WTC11 (cell line): ENCODE data around the gene CRYZL1. TPM values are rescaled to one million over a fixed set of nuclear protein-coding genes. Genes with fewer than 3 reads are reported as not detected.

Experiments used
- ATAC-seq: fragments of 200-7000 bp; cut with Tn5 transposase; 2 replicates; pipeline ENCODE4 v1.10.0; 2021; ENCODE audit warnings: mild to moderate bottlenecking, moderate library complexity
- CTCF ChIA-PET: fragments of 300-600 bp; sonication (Branson Sonifier 250); formaldehyde crosslinking; loops from one replicate; lab custom pipeline; 2021; ENCODE audit warnings: antibody characterized with exemption; lab: Charles Lee
- POLR2A ChIA-PET: fragments of 350-600 bp; sonication (Branson Sonifier 250); formaldehyde crosslinking; loops from one replicate; lab custom pipeline; 2021; ENCODE audit warnings: antibody characterized with exemption; lab: Charles Lee
- DNase-seq: peaks from one replicate; pipeline ENCODE4 v3.0.0; 2021; ENCODE audit warnings: low spot score
- H3K27ac Mint-ChIP-seq: 2 replicates; pipeline ENCODE4 v1.8.0; 2021; ENCODE audit warnings: mixed read lengths
- H3K27me3 Mint-ChIP-seq: 2 replicates; pipeline ENCODE4 v1.8.0; 2021; ENCODE audit warnings: low read depth, mild to moderate bottlenecking, moderate library complexity, mixed read lengths
- H3K36me3 Mint-ChIP-seq: 2 replicates; pipeline ENCODE4 v1.8.0; 2021; ENCODE audit warnings: mixed read lengths
- H3K4me1 Mint-ChIP-seq: 2 replicates; pipeline ENCODE4 v1.8.0; 2022; ENCODE audit warnings: mixed read lengths
- H3K4me3 Mint-ChIP-seq: 2 replicates; pipeline ENCODE4 v1.8.0; 2021; ENCODE audit warnings: mild to moderate bottlenecking, moderate library complexity, mixed read lengths
- H3K9me3 Mint-ChIP-seq: 2 replicates; pipeline ENCODE4 v1.8.0; 2021; ENCODE audit warnings: mixed read lengths
- AR ChIP-seq: fragments of 250-450 bp; sonication (Bioruptor Pico); IDR thresholded peaks from 2 replicates; pipeline ENCODE4 v1.9.0; 2021; ENCODE audit warnings: mild to moderate bottlenecking
- E2F5 ChIP-seq: sonication (generic); formaldehyde crosslinking; IDR thresholded peaks from 2 replicates; pipeline ENCODE4 v1.8.1; 2022; ENCODE audit warnings: mild to moderate bottlenecking, moderate library complexity, missing genetic modification reagents
- ELF4 ChIP-seq: sonication (generic); formaldehyde crosslinking; IDR thresholded peaks from 2 replicates; pipeline ENCODE4 v1.8.1; 2022; ENCODE audit warnings: low read depth, mild to moderate bottlenecking, moderate library complexity, missing genetic modification reagents
- ETV6 ChIP-seq: sonication (generic); formaldehyde crosslinking; IDR thresholded peaks from 2 replicates; pipeline ENCODE4 v1.8.1; 2022; ENCODE audit warnings: mild to moderate bottlenecking, missing genetic modification reagents
- FOXJ3 ChIP-seq: sonication (generic); formaldehyde crosslinking; IDR thresholded peaks from 2 replicates; pipeline ENCODE4 v1.9.0; 2021; ENCODE audit warnings: missing genetic modification reagents, mild to moderate bottlenecking, borderline replicate concordance
- HMGA2 ChIP-seq: fragments of 250-450 bp; sonication (Bioruptor Pico); IDR thresholded peaks from 2 replicates; pipeline ENCODE4 v1.4.0; 2021; ENCODE audit warnings: mild to moderate bottlenecking, moderate library complexity
- HMGXB4 ChIP-seq: sonication (generic); formaldehyde crosslinking; IDR thresholded peaks from 2 replicates; pipeline ENCODE4 v1.8.1; 2023; ENCODE audit warnings: mild to moderate bottlenecking, moderate library complexity, missing genetic modification reagents
- MXD4 ChIP-seq: fragments of 250-450 bp; sonication (Bioruptor Pico); IDR thresholded peaks from 2 replicates; pipeline ENCODE4 v1.8.0; 2021; ENCODE audit warnings: mild to moderate bottlenecking, moderate library complexity, borderline replicate concordance
- NFATC4 ChIP-seq: fragments of 250-450 bp; sonication (Bioruptor Pico); IDR thresholded peaks from 2 replicates; pipeline ENCODE4 v1.9.0; 2021; ENCODE audit warnings: mild to moderate bottlenecking
- NFE2L1 ChIP-seq: sonication (generic); formaldehyde crosslinking; IDR thresholded peaks from 2 replicates; pipeline ENCODE4 v1.8.1; 2023; ENCODE audit warnings: missing genetic modification reagents
- OVOL2 ChIP-seq: fragments of 250-450 bp; sonication (Bioruptor Pico); IDR thresholded peaks from 2 replicates; pipeline ENCODE4 v1.9.0; 2021; ENCODE audit warnings: mild to moderate bottlenecking, borderline replicate concordance
- SP1 ChIP-seq: sonication (generic); formaldehyde crosslinking; conservative IDR thresholded peaks from 2 replicates; pipeline ENCODE4 v1.8.1; 2022; ENCODE audit warnings: missing genetic modification reagents
- TEAD4 ChIP-seq: sonication (generic); formaldehyde crosslinking; IDR thresholded peaks from 2 replicates; pipeline ENCODE4 v1.8.0; 2022; ENCODE audit warnings: mild to moderate bottlenecking, missing genetic modification reagents
- ZNF138 ChIP-seq: sonication (generic); formaldehyde crosslinking; conservative IDR thresholded peaks from 2 replicates; pipeline ENCODE4 v1.8.1; 2022; ENCODE audit warnings: mild to moderate bottlenecking, moderate library complexity, missing genetic modification reagents
- ZNF263 ChIP-seq: sonication (generic); formaldehyde crosslinking; IDR thresholded peaks from 2 replicates; pipeline ENCODE4 v1.8.1; 2022; ENCODE audit warnings: low read depth, mild to moderate bottlenecking, moderate library complexity, missing genetic modification reagents
- ZNF281 ChIP-seq: sonication (generic); formaldehyde crosslinking; IDR thresholded peaks from 2 replicates; pipeline ENCODE4 v1.8.0; 2023; ENCODE audit warnings: mild to moderate bottlenecking, missing genetic modification reagents
- ZNF423 ChIP-seq: fragments of 250-450 bp; sonication (Bioruptor Pico); IDR thresholded peaks from 2 replicates; pipeline ENCODE4 v2.1.2; 2022; ENCODE audit warnings: mild to moderate bottlenecking, moderate library complexity
- ZNF671 ChIP-seq: fragments of 250-450 bp; sonication (Bioruptor Pico); IDR thresholded peaks from 2 replicates; pipeline ENCODE4 v1.8.0; 2021; ENCODE audit warnings: mild to moderate bottlenecking
- total RNA-seq: library from RNA; stranded (reverse); gene quantifications from 3 replicates; pipeline ENCODE4 v1.2.3, GENCODE V29; 2021

The CRYZL1 gene
- total RNA-seq, 1 experiment from 2014 or later, result 21.9 TPM

GRCh38 chr21:33550772-33551660 is 90.5 kb downstream of the CRYZL1 start:
- TF ChIP-seq ZNF423 (CRISPR knock-in tag) (no peak), FOXJ3 (CRISPR knock-in tag) (no peak), ZNF263 (CRISPR knock-in tag) (no peak), ELF4 (CRISPR knock-in tag) (no peak), NFE2L1 (CRISPR knock-in tag) (no peak), E2F5 (CRISPR knock-in tag) (no peak), HMGA2 (CRISPR knock-in tag) (no peak), ZNF138 (CRISPR knock-in tag) (no peak), MXD4 (CRISPR knock-in tag) (no peak), ZNF281 (CRISPR knock-in tag) (no peak), TEAD4 (CRISPR knock-in tag) (no peak), SP1 (CRISPR knock-in tag) (no peak), OVOL2 (no peak), HMGXB4 (CRISPR knock-in tag) (no peak), ZNF671 (no peak), AR (no peak), NFATC4 (CRISPR knock-in tag) (no peak), ETV6 (CRISPR knock-in tag) (no peak)
- TF ChIP-seq, all 79 proteins: peak for 0
- CTCF ChIA-PET, result no interaction called here
- POLR2A ChIA-PET, result interaction anchor here (0.5 to 1.2 kb wide), 2 partner anchors 8 to 37 kb away, joined by 3 to 5 read pairs; partner anchors contain the start of gene SON
- Mint-ChIP-seq H3K9me3 (no peaks in the 10 kb centered on the region; the same call in 1 of the 2 replicates), H3K27ac (no peak overlapping the region), H3K36me3 (peaks cover 86% of the 10 kb centered on the region), H3K27me3 (no peaks in the 10 kb centered on the region), H3K4me3 (no peak overlapping the region), H3K4me1 (no peaks in the 10 kb centered on the region; the same call in 1 of the 2 replicates)
- ATAC-seq, result no peak
- no peak for DNase-seq
